GM10248 (cell line): Measurements from ENCODE around the gene LYRM2.

Experiments
- CTCF ChIA-PET: fragments of 300-600 bp; sonication (Branson Sonifier 250); formaldehyde crosslinking; extraction: SDS; loops from one replicate; lab custom pipeline; 2021; ENCODE audit warnings: antibody characterized with exemption; lab: Yijun Ruan, JAX
- POLR2A ChIA-PET: fragments of 350-650 bp; sonication (Branson Sonifier 250); formaldehyde crosslinking; extraction: SDS; loops from one replicate; lab custom pipeline; 2020; ENCODE audit warnings: antibody characterized with exemption; lab: Yijun Ruan, JAX
- DNase-seq: peaks from one replicate; pipeline ENCODE4 v3.0.0; 2012; ENCODE audit errors: extremely low spot score
- TF ChIP-seq, protein P1 (sequence below): IDR thresholded peaks from 2 replicates; pipeline ENCODE4 v1.5.1; 2012; ENCODE audit warnings: mild to moderate bottlenecking, low read depth; ENCODE audit errors: extremely low read depth, missing control alignments, control extremely low read depth

Gene LYRM2

DNA sequence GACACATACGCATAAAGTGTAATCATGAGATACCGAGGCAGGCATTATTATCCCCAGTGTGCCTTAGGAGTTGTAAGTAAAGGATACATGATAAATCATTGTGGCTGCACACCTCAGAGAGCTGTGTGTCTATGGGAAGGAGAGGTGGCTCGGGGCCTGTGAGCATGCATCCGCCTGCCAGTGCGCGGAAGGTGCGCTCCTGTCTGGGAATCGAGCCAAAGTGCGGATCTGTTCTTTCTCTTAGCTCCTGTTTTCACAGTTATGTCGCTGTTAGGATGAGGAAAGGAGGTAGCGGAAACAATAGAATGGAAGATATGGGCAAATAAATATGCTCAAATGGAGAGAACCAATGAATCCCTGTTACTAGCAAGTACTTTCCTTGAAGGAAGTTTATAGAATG is 107.6 kb downstream of the LYRM2 start:
- CTCF ChIA-PET: no interaction called here
- TF ChIP-seq, protein P1, sequence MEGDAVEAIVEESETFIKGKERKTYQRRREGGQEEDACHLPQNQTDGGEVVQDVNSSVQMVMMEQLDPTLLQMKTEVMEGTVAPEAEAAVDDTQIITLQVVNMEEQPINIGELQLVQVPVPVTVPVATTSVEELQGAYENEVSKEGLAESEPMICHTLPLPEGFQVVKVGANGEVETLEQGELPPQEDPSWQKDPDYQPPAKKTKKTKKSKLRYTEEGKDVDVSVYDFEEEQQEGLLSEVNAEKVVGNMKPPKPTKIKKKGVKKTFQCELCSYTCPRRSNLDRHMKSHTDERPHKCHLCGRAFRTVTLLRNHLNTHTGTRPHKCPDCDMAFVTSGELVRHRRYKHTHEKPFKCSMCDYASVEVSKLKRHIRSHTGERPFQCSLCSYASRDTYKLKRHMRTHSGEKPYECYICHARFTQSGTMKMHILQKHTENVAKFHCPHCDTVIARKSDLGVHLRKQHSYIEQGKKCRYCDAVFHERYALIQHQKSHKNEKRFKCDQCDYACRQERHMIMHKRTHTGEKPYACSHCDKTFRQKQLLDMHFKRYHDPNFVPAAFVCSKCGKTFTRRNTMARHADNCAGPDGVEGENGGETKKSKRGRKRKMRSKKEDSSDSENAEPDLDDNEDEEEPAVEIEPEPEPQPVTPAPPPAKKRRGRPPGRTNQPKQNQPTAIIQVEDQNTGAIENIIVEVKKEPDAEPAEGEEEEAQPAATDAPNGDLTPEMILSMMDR: no peak
- POLR2A ChIA-PET: no interaction called here
- DNase-seq: no peak

DNA sequence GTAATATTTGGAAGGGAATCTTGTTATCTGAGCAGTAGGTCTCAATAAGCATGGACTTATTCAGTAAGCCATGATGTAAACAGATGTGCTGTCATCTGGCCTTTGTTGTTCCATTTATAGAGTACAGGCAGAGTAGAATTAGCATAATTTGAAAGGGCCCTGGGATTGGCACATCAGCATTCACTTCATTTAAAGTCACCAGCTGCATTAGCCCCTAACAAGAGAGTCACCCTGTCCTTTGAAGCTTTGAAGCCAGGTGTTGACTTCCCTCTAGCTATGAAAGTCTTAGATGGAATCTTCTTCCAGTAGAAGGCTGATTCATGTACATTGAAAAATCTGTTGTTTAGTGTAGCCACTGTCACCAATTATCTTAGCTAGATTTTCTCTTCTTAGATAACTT is 109.7 kb downstream of the LYRM2 start:
- POLR2A ChIA-PET: no interaction called here
- TF ChIP-seq, protein P1: no peak
- CTCF ChIA-PET: no interaction called here
- DNase-seq: no peak

DNA sequence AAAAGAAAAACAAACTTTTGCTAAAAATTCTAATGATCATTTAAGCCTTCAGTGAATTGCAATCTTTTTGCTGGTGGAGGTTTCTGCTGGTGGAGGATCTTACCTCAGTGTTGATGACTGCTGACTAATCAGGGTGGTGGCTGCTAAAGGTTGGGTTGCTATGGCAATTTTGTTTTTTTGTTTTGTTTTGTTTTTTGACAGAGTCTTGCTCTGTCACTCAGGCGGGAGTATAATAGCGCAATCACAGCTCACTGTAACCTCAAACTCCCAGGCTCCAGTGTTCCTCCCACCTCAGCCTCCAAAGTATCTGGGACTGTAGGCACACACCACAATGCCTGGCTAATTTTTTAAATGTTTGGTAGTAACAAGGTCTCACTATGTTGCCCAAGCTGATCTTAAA is 110.9 kb downstream of the LYRM2 start:
- TF ChIP-seq, protein P1: no peak
- POLR2A ChIA-PET: no interaction called here
- DNase-seq: no peak
- CTCF ChIA-PET: no interaction called here

DNA sequence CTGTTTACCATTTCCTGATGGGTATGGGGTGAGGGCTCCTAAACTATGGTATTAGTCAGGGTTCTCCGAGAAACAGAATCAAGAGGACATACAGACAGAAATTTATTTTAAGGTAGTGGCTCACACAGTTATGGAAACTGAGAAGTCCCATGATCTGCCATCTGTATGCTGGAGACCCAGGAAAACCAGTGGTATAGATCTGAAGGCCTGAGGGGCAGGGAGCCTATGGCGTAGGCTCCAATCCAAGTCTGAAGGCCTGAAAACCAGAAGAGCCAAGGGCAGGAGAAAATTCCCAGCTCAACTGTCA is 112.0 kb downstream of the LYRM2 start:
- ChIA-PET POLR2A (no interaction called here), CTCF (no interaction called here)
- TF ChIP-seq, protein P1: no peak
- DNase-seq: no peak

DNA sequence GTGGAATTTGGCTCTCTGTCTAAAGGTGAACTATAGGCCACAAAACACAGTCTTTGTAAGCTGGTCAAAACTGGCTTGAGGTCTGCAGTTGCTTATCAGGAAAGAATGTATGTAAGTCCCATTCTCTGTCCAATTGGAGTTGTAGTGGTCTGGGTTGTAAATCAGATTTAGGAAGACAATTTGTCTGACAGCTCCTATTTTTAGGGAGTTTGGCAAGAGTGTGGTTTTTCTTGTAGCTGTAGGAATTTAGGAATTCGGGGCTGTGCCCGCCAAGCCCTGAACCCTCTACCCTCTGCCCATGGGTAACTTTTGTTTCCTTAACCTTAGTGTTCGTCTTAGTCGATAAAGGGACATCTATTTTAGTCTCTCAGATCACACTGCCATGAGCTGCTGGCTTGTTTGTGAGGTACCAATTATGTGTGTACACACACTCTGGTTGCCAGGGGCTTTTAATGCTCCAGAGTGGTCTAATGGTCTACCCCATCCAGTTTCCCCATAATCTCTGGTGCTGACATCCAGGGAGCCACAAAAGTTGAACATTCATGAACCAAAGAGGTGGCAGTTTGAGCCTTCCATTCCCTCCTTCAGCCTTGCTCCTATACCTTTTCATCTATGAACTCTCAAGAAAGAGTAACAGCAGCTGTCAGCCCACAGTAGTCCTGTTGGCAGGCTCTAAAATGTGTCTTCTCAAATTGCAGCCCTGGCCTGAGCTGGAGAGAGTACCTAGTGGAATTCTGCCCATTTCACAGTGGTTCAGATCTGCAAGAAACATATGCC is 112.6 kb downstream of the LYRM2 start:
- TF ChIP-seq, protein P1: no peak
- ChIA-PET POLR2A (no interaction called here), CTCF (no interaction called here)
- no peak for DNase-seq

DNA sequence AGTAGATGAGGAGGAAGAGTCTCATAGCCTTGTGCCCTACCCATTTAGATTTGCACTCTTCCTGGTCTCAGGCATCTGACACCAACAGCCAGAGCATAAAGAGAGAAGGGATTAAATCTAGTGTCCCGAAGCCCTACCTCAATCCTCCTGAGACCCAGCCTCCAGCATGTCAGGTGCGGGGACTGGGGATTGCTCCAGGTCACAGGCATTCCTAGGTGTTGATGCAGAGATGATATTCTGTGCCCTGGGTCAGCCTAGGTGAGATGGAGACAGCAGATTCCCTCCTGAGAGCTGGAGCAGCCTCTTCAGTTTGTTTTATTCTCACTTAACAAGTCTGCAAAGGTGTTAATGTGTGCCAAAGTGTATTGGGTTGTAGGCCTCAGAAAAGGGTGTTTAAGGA is 115.8 kb downstream of the LYRM2 start:
- ChIA-PET CTCF (no interaction called here), POLR2A (no interaction called here)
- DNase-seq: no peak
- TF ChIP-seq, protein P1: no peak
